Measurements from ENCODE around the gene GPR31.

Gene GPR31

GRCh38 chr6:167137081-167137480 is 20.7 kb downstream of the GPR31 start:
- no peak for DNase-seq

- no peak for DNase-seq
Observed at GRCh38 chr6:167136376-167136775, 21.4 kb downstream of the GPR31 start.

- DNase-seq: no peak
Observed at GRCh38 chr6:167134448-167135328, 23.1 kb downstream of the GPR31 start.

- no peak for DNase-seq
Observed at GRCh38 chr6:167130712-167131684, 26.8 kb downstream of the GPR31 start.

- DNase-seq: no peak
Observed at GRCh38 chr6:167130008-167130677, 27.6 kb downstream of the GPR31 start.

GRCh38 chr6:167129562-167129961 is 28.2 kb downstream of the GPR31 start:
- no peak for DNase-seq

- DNase-seq: no peak
Observed at GRCh38 chr6:167129159-167129558, 28.6 kb downstream of the GPR31 start.

- DNase-seq: no peak
Observed at GRCh38 chr6:167127785-167128531, 29.8 kb downstream of the GPR31 start.

- DNase-seq: no peak
Observed at GRCh38 chr6:167125855-167126349, 31.9 kb downstream of the GPR31 start.

GRCh38 chr6:167125410-167125809 is 32.4 kb downstream of the GPR31 start:
- no peak for DNase-seq

- DNase-seq: no peak
Observed at GRCh38 chr6:167124753-167125152, 33.0 kb downstream of the GPR31 start.

- DNase-seq: no peak
Observed at GRCh38 chr6:167122827-167123657, 34.7 kb downstream of the GPR31 start, which contains the start of gene CCR6. Gene CCR6, plus strand, starts transcription at chr6:167123096. Its CDS starts 13,039 bp downstream, at chr6:167136135.

GRCh38 chr6:167122041-167122826 is 35.5 kb downstream of the GPR31 start:
- no peak for DNase-seq

- DNase-seq: no peak
Observed at GRCh38 chr6:167121335-167121841, 36.4 kb downstream of the GPR31 start.

GRCh38 chr6:167120583-167120903 is 37.2 kb downstream of the GPR31 start:
- no peak for DNase-seq

- no peak for DNase-seq
Observed at GRCh38 chr6:167119670-167120582, 37.9 kb downstream of the GPR31 start.

- DNase-seq: no peak
Observed at GRCh38 chr6:167118839-167119238, 38.9 kb downstream of the GPR31 start.

GRCh38 chr6:167118006-167118405 is 39.8 kb downstream of the GPR31 start:
- DNase-seq: no peak

GRCh38 chr6:167116838-167117228 is 40.9 kb downstream of the GPR31 start:
- no peak for DNase-seq
